Tibial nerve (tissue), 4 donors: Measurements from ENCODE around the gene SPDYE17. TPM values are rescaled to one million over a fixed set of nuclear protein-coding genes. Genes with fewer than 3 reads are reported as not detected.
"Not testable (repeated sequence)": the region's sequence is repeated elsewhere in the genome, so short reads cannot be mapped to it uniquely, and the experiment has no call there.

Experiments used
- DNase-seq, 2 donors: peaks; one replicate each; pipeline ENCODE4 v3.0.0-alpha.2; 2019; ENCODE audit warnings: low spot score in 2 of 2
- H3K27ac ChIP-seq, 4 donors: fragments of 200-600 bp; sonication (generic) in 3 of 4; one replicate each; pipeline ENCODE4 v1.5.1; 2017 to 2019; ENCODE audit warnings: mild to moderate bottlenecking in 1 of 4
- H3K27me3 ChIP-seq, 2 donors: fragments of 200-600 bp; sonication (generic) in 1 of 2; one replicate each; pipeline versions ENCODE4 v1.5.1 to v1.6.0; 2017 to 2019
- H3K36me3 ChIP-seq, 3 donors: fragments of 200-600 bp; sonication (generic); one replicate each; pipeline ENCODE4 v1.5.1; 2018 to 2019
- H3K4me1 ChIP-seq, 4 donors: fragments of 200-600 bp; sonication (generic) in 3 of 4; one replicate each; pipeline ENCODE4 v1.5.1; 2017 to 2019
- H3K4me3 ChIP-seq, 4 donors: fragments of 200-600 bp; sonication (generic) in 3 of 4; one replicate each; pipeline ENCODE4 v1.5.1; 2017 to 2019; ENCODE audit warnings: mild to moderate bottlenecking in 1 of 4, moderate library complexity in 1 of 4
- H3K9me3 ChIP-seq, 4 donors: fragments of 200-600 bp; sonication (generic) in 3 of 4; one replicate each; pipeline ENCODE4 v1.5.1; 2017 to 2019
- EP300 ChIP-seq, 2 donors: sonication (generic); formaldehyde crosslinking; IDR thresholded peaks; one replicate each; pipeline ENCODE4 v1.6.1; 2017; ENCODE audit warnings: antibody characterized with exemption in 2 of 2, mild to moderate bottlenecking in 1 of 2
- WGBS, 2 donors: methylation state at CpG; one replicate each; pipeline ENCODE4 v1.1.5; 2018; 5-methylcytosine and 5-hydroxymethylcytosine counted together
- total RNA-seq, 4 donors: library from RNA; depleted of rRNA; stranded (reverse); fragments of >200 nt; gene quantifications; one replicate each; pipeline ENCODE4 v1.1.0, GENCODE V29; 2016

Gene SPDYE17
- total RNA-seq, 4 donors from 2014 or later, result not detected

GRCh38 chr7:77008000-77008399, 24.2 kb downstream of the SPDYE17 start:
- H3K9me3 ChIP-seq, H3K4me3 ChIP-seq, H3K4me1 ChIP-seq, H3K27me3 ChIP-seq, H3K36me3 ChIP-seq: not testable (repeated sequence)
- TF ChIP-seq EP300 (IDR thresholded peaks at IDR 0.05), result peak in 1 of 2 donors; percentile 40
- peak overlapping the region in 3 of 4 donors; percentile 12 to 59 (median 25) for H3K27ac ChIP-seq
- 39 to 60% methylated on average over 10 of the region's 10 CpGs for WGBS, 2 donors
- DNase-seq, result peak; percentile 75 to 85

DNA sequence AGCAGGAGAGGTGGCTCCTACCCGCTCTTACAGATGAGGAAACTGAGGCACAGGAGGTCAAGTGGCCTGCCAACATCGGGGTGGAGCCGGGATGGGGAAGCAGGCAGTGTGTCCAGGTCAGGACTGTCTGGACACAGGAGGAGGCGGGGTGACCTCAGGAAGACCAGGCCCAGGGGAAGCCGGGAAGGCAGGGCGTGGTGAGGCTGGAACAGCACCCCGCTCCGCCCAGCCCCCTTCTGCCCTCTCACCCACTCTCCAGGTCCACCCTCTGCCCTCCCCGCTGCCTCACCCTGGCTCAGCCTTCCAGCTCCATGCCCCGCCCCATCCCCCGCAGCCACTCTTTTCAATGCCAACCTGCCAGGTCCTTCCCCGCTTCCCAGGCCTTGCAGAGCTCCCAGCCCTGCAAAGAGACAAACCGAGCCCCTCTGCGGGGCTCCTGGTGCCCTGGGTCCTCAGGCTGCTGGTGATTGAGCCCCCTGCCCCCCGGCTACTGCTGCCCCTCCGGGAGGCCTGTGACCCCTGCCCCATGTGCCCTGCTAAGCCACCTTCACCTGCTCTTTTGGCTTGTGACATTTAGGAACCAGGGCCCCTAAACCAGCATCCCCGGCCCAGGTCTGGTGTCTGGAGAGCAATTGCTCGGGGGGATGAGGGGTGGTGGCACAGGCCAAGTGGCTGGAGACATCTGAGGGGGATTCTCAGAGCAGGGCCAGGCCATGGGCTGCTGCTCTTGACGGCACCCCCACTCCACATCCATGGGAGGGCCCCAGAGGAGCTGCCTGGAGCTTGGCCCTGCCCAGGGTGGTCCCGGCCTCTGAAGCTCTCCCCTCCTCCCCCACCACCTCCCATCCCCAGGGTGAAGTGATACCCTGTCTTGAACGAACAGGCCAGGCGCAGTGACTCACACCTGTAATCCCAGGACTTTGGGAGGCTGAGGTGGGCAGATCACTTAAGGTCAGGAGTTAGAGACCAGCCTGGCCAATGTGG, 25.7 kb downstream of the SPDYE17 start:
- not testable (repeated sequence) for H3K4me3 ChIP-seq, DNase-seq, H3K9me3 ChIP-seq, H3K27me3 ChIP-seq, H3K4me1 ChIP-seq
- 79 to 83% methylated on average over 8 of the region's 22 CpGs for WGBS, 2 donors
- Histone ChIP-seq H3K27ac (peak overlapping the region in 1 of 4 donors; percentile 0), H3K36me3 (peaks cover 0 to 16% (median 0%) of the 10 kb centered on the region in 3 donors)

GRCh38 chr7:77005461-77006057, 26.6 kb downstream of the SPDYE17 start:
- not testable (repeated sequence) for H3K4me3 ChIP-seq, H3K4me1 ChIP-seq, H3K27ac ChIP-seq, H3K9me3 ChIP-seq, H3K27me3 ChIP-seq, DNase-seq
- 68 to 83% methylated on average over 8 to 13 of the region's 27 CpGs for WGBS, 2 donors
- H3K36me3 ChIP-seq, result peaks cover 0 to 16% (median 0%) of the 10 kb centered on the region in 3 donors

GRCh38 chr7:77004151-77004550, 28.0 kb downstream of the SPDYE17 start:
- H3K4me1 ChIP-seq, H3K9me3 ChIP-seq, H3K27ac ChIP-seq, DNase-seq, H3K27me3 ChIP-seq, H3K4me3 ChIP-seq: not testable (repeated sequence)
- H3K36me3 ChIP-seq, result peaks cover 0 to 16% (median 0%) of the 10 kb centered on the region in 3 donors
- WGBS, 2 donors, result no CpG with 5 or more reads among the region's 18 CpGs

- not testable (repeated sequence) for DNase-seq, H3K4me3 ChIP-seq, H3K27me3 ChIP-seq, H3K27ac ChIP-seq, H3K9me3 ChIP-seq, H3K4me1 ChIP-seq
- peaks cover 0 to 16% (median 0%) of the 10 kb centered on the region in 3 donors for H3K36me3 ChIP-seq
- 83 to 89% methylated on average over 9 to 10 of the region's 10 CpGs for WGBS, 2 donors
Measured at GRCh38 chr7:77003241-77003640, 28.9 kb downstream of the SPDYE17 start.

- not testable (repeated sequence) for H3K27me3 ChIP-seq, H3K4me1 ChIP-seq, H3K27ac ChIP-seq, H3K9me3 ChIP-seq, DNase-seq, H3K4me3 ChIP-seq
- 87 to 93% methylated on average over 13 to 20 of the region's 21 CpGs for WGBS, 2 donors
- H3K36me3 ChIP-seq, result peaks cover 0 to 16% (median 0%) of the 10 kb centered on the region in 3 donors
Measured at GRCh38 chr7:77002678-77003233, 29.4 kb downstream of the SPDYE17 start.

DNA sequence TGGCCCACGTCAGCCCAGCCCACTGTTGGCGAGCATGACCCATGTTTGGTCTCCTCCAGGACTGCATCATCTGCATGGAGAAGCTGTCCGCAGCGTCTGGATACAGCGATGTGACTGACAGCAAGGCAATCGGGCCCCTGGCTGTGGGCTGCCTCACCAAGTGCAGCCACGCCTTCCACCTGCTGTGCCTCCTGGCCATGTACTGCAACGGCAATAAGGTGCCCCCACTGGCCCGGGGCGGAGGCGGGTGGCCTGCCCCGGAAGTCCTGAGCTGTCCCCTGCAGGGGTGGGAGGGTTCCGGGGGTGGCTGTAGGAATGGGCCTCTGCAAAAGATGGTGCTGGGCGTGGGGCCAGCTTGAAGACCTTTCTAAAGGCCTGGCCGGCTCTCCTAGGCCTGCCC, 30.1 kb downstream of the SPDYE17 start:
- 76 to 79% methylated on average over 10 to 11 of the region's 15 CpGs for WGBS, 2 donors
- DNase-seq, result not testable (repeated sequence)

GRCh38 chr7:76999474-77000107, 32.6 kb downstream of the SPDYE17 start:
- not testable (repeated sequence) for H3K4me1 ChIP-seq, DNase-seq, H3K27me3 ChIP-seq, H3K4me3 ChIP-seq, H3K9me3 ChIP-seq, H3K27ac ChIP-seq
- H3K36me3 ChIP-seq, result peaks cover 0 to 15% (median 0%) of the 10 kb centered on the region in 3 donors
- WGBS, 2 donors, result 77 to 92% methylated on average over 5 to 13 of the region's 37 CpGs

More for the DNA sequence above, 30.1 kb downstream of the SPDYE17 start:
- H3K27me3 ChIP-seq, H3K9me3 ChIP-seq, H3K27ac ChIP-seq, H3K4me1 ChIP-seq, H3K4me3 ChIP-seq: not testable (repeated sequence)
- peaks cover 0 to 16% (median 0%) of the 10 kb centered on the region in 3 donors for H3K36me3 ChIP-seq

- not testable (repeated sequence) for H3K27ac ChIP-seq, H3K9me3 ChIP-seq, DNase-seq, H3K4me3 ChIP-seq, H3K27me3 ChIP-seq, H3K4me1 ChIP-seq
- WGBS, 2 donors, result 69 to 72% methylated on average over 10 to 11 of the region's 11 CpGs
- peaks cover 0 to 13% (median 0%) of the 10 kb centered on the region in 3 donors for H3K36me3 ChIP-seq
Measured at GRCh38 chr7:76998764-76999450, 33.3 kb downstream of the SPDYE17 start.
